Smooth muscle cell (in vitro differentiated cells): ENCODE data around the gene TPO. TPM values are rescaled to one million over a fixed set of nuclear protein-coding genes. Genes with fewer than 3 reads are reported as not detected.
"Not testable (repeated sequence)": the region's sequence is repeated elsewhere in the genome, so short reads cannot be mapped to it uniquely, and the experiment has no call there.

Experiments used
- DNase-seq: peaks from one replicate; lab custom pipeline; 2025; ENCODE audit not compliant: unreplicated experiment; lab: John Stamatoyannopoulos, UW
- H2AFZ ChIP-seq: fragments of 200-600 bp; sonication (generic); 2 replicates; pipeline ENCODE4 v1.6.0; 2016; ENCODE audit warnings: antibody characterized with exemption, low read depth, mild to moderate bottlenecking
- H3F3A ChIP-seq: fragments of 200-600 bp; sonication (generic); 2 replicates; pipeline ENCODE4 v1.6.0; 2017; ENCODE audit warnings: antibody characterized with exemption, low read depth
- H3K27ac ChIP-seq: fragments of 200-600 bp; sonication (generic); 2 replicates; pipeline ENCODE4 v1.5.1; 2016; ENCODE audit warnings: low read depth, mild to moderate bottlenecking
- H3K27me3 ChIP-seq: fragments of 200-600 bp; sonication (generic); 2 replicates; pipeline ENCODE4 v1.6.1; 2016; ENCODE audit warnings: low read depth, mild to moderate bottlenecking
- H3K36me3 ChIP-seq: fragments of 200-600 bp; sonication (generic); 2 replicates; pipeline ENCODE4 v1.5.1; 2016; ENCODE audit warnings: low read depth
- H3K4me1 ChIP-seq: fragments of 200-600 bp; sonication (generic); 2 replicates; pipeline ENCODE4 v1.5.1; 2016; ENCODE audit warnings: low read depth
- H3K4me2 ChIP-seq: fragments of 200-600 bp; sonication (generic); 2 replicates; pipeline ENCODE4 v1.6.0; 2016; ENCODE audit warnings: mild to moderate bottlenecking
- H3K4me3 ChIP-seq: fragments of 200-600 bp; sonication (generic); 2 replicates; pipeline ENCODE4 v1.5.1; 2016; ENCODE audit warnings: mild to moderate bottlenecking
- H3K79me2 ChIP-seq: fragments of 200-600 bp; sonication (generic); 2 replicates; pipeline ENCODE4 v1.6.0; 2016; ENCODE audit warnings: low read depth, mild to moderate bottlenecking
- H3K9ac ChIP-seq: fragments of 200-600 bp; sonication (generic); 2 replicates; pipeline ENCODE4 v1.6.0; 2016; ENCODE audit warnings: low read depth
- H3K9me3 ChIP-seq: fragments of 200-600 bp; sonication (generic); replicated peaks from 2 replicates; pipeline ENCODE4 v1.5.1; 2016; ENCODE audit warnings: low read depth
- H4K20me1 ChIP-seq: fragments of 200-600 bp; sonication (generic); 2 replicates; pipeline ENCODE4 v1.6.0; 2016; ENCODE audit warnings: low read depth
- CTCF ChIP-seq: fragments of 200-600 bp; sonication (generic); IDR thresholded peaks from 2 replicates; pipeline ENCODE4 v1.5.1; 2017; ENCODE audit warnings: borderline replicate concordance, mild to moderate bottlenecking, antibody characterized with exemption; ENCODE audit not compliant: insufficient read depth, poor library complexity, severe bottlenecking
- WGBS: methylation state at CpG from one replicate; pipeline ENCODE4 v1.1.7; 2016; ENCODE audit warnings: low lambda C conversion rate; 5-methylcytosine and 5-hydroxymethylcytosine counted together
- polyA plus RNA-seq: library from polyadenylated mRNA; unstranded; fragments of >200 nt; fragmentation: Nextera tagmentation; extraction: Ambion mirVana; gene quantifications from 2 replicates; pipeline ENCODE4 v1.2.1, GENCODE V29; 2016
- total RNA-seq: library from RNA; depleted of rRNA; stranded (reverse); fragments of >200 nt; gene quantifications from 2 replicates; pipeline ENCODE4 v1.2.3, GENCODE V29; 2014

TPO gene
- total and polyA plus RNA-seq, 2 experiments from 2014 or later = not detected

DNA sequence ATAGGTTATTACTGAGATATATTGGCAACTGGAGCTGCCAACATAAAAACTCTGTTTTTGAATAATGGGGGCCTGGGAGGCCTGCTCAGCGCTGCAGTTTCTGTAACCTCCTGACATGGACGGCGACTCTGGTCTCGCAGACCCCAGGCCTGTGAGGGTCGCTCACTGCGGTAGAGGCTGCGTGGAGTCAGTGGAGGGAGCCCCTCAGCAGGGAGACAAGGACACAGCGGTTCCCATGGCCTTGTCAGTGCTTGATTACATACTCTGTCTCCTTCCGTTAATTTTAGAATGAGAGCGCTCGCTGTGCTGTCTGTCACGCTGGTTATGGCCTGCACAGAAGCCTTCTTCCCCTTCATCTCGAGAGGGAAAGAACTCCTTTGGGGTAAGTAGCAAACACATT, 858 bp downstream of the TPO start:
- H3F3A ChIP-seq = no peaks in the 10 kb centered on the region

GRCh38 chr2:1414901-1415300, 1.6 kb downstream of the TPO start:
- H3F3A ChIP-seq, H3K79me2 ChIP-seq, H3K9me3 ChIP-seq, H3K9ac ChIP-seq, DNase-seq, H2AFZ ChIP-seq, H3K27ac ChIP-seq, H4K20me1 ChIP-seq, H3K4me3 ChIP-seq, H3K27me3 ChIP-seq, H3K4me2 ChIP-seq, H3K4me1 ChIP-seq, H3K36me3 ChIP-seq: not testable (repeated sequence)
- WGBS = 91% methylated on average over 11 of the region's 11 CpGs

More for the DNA sequence above, 858 bp downstream of the TPO start:
- Histone ChIP-seq H3K79me2 (no peaks in the 10 kb centered on the region), H2AFZ (no peak overlapping the region), H4K20me1 (no peaks in the 10 kb centered on the region), H3K4me2 (no peak overlapping the region), H3K9ac (no peak overlapping the region), H3K36me3 (no peaks in the 10 kb centered on the region), H3K4me1 (no peaks in the 10 kb centered on the region), H3K4me3 (no peak overlapping the region), H3K27ac (no peak overlapping the region), H3K9me3 (no peaks in the 10 kb centered on the region), H3K27me3 (no peaks in the 10 kb centered on the region)
- WGBS = 84% methylated on average over 13 of the region's 13 CpGs
- no peak for DNase-seq
- no peak for TF ChIP-seq CTCF

GRCh38 chr2:1415501-1415900, 2.2 kb downstream of the TPO start:
- no peak overlapping the region for H3K4me3 ChIP-seq
- TF ChIP-seq CTCF = no peak
- H3F3A ChIP-seq = no peaks in the 10 kb centered on the region
- no peaks in the 10 kb centered on the region for H3K9me3 ChIP-seq
- no peak overlapping the region for H3K4me2 ChIP-seq
- H4K20me1 ChIP-seq = no peaks in the 10 kb centered on the region
- no peaks in the 10 kb centered on the region for H3K27me3 ChIP-seq
- DNase-seq = no peak
- H3K4me1 ChIP-seq = no peaks in the 10 kb centered on the region
- WGBS = 96% methylated on average over 6 of the region's 6 CpGs
- H3K36me3 ChIP-seq = no peaks in the 10 kb centered on the region
- no peaks in the 10 kb centered on the region for H3K79me2 ChIP-seq
- H2AFZ ChIP-seq = no peak overlapping the region
- no peak overlapping the region for H3K27ac ChIP-seq
- H3K9ac ChIP-seq = no peak overlapping the region

DNA sequence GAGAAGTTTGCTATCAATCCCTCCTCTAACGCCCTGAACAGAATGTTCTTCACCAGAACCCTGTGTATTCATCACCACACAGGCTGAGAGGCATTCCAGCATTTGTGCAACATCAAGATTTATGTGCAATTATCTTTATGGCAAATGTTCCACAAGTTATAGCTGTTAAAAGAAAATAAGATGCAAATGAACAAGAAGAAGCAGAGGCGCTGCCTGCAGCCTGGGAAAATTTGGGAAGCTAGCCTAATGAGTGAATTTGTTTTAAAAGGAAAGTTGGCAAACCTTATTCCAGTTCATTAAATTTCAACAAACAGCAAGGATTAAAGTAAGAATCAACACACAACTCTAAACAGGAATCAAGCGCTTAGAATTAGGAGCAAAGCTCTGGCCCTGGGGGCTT, 5.3 kb downstream of the TPO start:
- Histone ChIP-seq H3K27ac (no peak overlapping the region), H2AFZ (no peak overlapping the region), H3K9me3 (no peaks in the 10 kb centered on the region), H3F3A (no peaks in the 10 kb centered on the region), H4K20me1 (no peaks in the 10 kb centered on the region), H3K79me2 (no peaks in the 10 kb centered on the region), H3K4me1 (no peaks in the 10 kb centered on the region), H3K4me2 (no peak overlapping the region), H3K9ac (no peak overlapping the region), H3K27me3 (no peaks in the 10 kb centered on the region), H3K36me3 (no peaks in the 10 kb centered on the region), H3K4me3 (no peak overlapping the region)
- TF ChIP-seq CTCF = no peak
- 91% methylated on average over 3 of the region's 3 CpGs for WGBS
- no peak for DNase-seq
